ENCODE data around the gene FRY.

GRCh38 chr13:32008518-32009175 lies 22.9 kb upstream of the FRY start:
- TF ChIP-seq, protein P1, sequence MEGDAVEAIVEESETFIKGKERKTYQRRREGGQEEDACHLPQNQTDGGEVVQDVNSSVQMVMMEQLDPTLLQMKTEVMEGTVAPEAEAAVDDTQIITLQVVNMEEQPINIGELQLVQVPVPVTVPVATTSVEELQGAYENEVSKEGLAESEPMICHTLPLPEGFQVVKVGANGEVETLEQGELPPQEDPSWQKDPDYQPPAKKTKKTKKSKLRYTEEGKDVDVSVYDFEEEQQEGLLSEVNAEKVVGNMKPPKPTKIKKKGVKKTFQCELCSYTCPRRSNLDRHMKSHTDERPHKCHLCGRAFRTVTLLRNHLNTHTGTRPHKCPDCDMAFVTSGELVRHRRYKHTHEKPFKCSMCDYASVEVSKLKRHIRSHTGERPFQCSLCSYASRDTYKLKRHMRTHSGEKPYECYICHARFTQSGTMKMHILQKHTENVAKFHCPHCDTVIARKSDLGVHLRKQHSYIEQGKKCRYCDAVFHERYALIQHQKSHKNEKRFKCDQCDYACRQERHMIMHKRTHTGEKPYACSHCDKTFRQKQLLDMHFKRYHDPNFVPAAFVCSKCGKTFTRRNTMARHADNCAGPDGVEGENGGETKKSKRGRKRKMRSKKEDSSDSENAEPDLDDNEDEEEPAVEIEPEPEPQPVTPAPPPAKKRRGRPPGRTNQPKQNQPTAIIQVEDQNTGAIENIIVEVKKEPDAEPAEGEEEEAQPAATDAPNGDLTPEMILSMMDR (IDR thresholded peaks at IDR 0.05) = no peak
- TF ChIP-seq POLR2A (IDR thresholded peaks at IDR 0.05) = no peak

Data from heart left ventricle (tissue), 13 donors.